ENCODE measurements around the gene COBL. TPM values are rescaled to one million over a fixed set of nuclear protein-coding genes. Genes with fewer than 3 reads are reported as not detected.

Gene COBL
- total and polyA plus RNA-seq, 2 of the 8 experiments (the other 6 are each of a cell fraction or from before 2014, with no cell fraction given), result 13.8 to 40.4 TPM

- TF ChIP-seq KDM1A (IDR thresholded peaks at IDR 0.05; ENCODE audit: borderline replicate concordance, low read length) (no peak), CBX8 (IDR thresholded peaks at IDR 0.05; ENCODE audit: borderline replicate concordance, low read depth, low read length) (no peak), POLR2A (IDR thresholded peaks at IDR 0.05; ENCODE audit: control extremely low read depth in 1 of 2, low read depth in 2 of 2, low read length in 2 of 2) (no peak)
Observed at GRCh38 chr7:51034521-51035264, 281.9 kb downstream of the COBL start (continued).
